ENCODE measurements around the gene LMTK2.

LMTK2 gene

DNA sequence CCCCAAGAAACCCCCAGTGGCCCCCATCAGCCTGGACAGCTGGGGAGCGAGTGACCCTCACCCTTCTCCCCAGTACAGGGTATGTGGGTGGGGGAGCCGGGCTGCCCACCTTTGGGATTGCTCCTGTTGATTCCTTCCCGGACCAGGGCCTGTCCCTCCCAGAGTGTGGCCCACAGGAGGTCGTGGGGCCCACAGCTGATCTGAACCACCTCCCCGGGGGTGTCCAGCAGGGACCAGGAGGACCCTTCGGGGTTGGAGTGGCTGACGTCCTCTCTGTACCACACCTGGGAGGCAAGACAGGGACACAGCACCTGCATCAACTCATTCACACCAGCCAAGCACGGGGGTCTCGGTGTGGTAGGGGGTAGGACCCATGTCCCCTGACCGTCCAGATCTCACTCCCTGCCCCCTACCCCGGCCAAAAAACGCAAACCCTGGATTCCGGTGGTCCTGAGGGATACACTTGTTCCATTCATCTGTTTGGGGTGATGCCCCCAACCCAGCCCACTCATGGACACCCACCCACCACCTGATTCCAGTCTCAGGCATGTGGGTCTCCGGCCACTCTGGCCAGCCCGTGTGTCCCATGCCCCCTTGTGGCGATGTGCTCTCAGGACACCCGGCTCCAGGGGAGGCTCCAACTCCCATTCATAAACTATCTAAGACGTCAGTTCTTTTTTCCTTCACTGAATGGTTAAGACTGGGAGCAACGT is 134.5 kb downstream of the LMTK2 start:
- peak in 1 of 2 experiments; percentile 20 for DNase-seq

DNA sequence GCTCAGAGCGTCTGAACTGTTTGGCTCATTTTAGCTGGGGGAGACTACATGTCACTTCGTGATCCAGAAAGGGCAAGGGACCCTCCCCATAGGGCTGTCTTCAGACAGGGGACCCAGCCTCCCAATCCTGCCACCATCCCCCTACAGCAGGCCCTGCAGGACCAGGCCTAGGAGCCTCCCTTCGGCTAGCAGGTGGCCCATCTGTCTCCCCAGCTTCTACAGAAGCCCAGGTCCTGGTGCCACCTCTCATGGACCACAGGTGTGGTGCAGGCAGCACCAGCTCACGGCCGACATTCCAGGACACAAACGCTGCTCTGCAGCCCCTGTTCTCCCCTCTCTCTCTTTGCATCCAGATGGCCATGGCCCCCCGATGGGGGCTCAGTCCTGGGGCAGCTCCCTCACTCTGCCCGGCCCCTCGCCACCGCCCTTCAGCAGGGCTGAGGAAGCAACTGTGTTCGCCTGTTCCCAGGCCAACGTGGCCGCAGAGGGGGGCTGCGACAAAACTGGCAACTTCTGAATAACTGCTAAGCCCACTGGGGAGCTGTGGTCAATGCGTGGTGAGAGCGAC is 135.1 kb downstream of the LMTK2 start:
- DNase-seq, result no peak

DNA sequence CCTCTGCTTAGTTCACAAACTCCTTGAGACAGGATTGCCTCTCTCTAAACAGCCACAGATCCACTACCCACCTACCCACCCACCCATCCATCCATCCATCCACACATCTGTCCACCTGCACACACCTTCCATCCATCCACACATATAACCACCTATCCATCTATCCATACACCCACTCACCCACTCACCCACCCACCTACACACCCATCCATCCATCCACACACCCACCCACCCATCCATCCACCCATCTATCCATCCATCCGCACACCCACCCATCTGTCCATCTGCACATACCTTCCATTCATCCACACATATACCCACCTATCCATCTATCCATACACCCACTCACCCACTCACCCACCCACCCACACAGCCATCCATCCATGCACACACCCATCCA is 135.7 kb downstream of the LMTK2 start:
- no peak for DNase-seq

DNA sequence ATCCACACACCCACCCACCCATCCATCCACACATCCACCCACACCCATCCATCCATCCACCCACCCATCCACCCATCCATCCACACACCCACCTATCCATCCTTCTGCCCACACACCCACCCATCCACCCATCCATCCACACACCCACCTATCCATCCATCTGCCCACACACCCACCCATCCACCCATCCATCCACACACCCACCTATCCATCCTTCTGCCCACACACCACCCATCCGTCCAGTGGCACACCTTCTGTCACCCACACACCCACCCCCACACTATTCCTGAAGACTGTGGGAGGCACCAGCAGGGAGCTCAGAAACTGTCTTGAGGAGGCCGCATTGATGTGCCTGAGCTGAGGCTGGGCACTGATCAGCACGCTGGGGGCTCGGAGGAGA is 136.3 kb downstream of the LMTK2 start:
- no peak for DNase-seq

DNA sequence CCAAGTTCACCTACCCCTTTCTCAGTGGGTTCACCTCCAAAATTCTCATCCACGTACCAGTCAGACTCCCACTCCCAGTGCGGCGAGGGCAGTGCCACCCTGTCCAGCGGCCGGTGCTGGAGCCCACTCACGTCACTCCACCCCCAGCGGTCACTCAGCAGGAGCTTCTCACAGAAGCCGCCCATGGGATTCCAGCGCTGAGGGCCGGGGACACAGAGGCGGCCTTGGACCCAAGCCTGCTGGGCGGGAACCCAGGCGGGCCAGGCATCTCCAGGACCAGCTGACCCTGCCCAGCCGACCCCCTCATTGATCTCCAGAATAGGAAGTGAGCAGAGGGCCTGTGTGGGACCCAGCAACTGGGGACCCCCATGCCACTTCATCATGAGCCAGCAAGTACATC is 138.2 kb downstream of the LMTK2 start:
- no peak for DNase-seq

DNA sequence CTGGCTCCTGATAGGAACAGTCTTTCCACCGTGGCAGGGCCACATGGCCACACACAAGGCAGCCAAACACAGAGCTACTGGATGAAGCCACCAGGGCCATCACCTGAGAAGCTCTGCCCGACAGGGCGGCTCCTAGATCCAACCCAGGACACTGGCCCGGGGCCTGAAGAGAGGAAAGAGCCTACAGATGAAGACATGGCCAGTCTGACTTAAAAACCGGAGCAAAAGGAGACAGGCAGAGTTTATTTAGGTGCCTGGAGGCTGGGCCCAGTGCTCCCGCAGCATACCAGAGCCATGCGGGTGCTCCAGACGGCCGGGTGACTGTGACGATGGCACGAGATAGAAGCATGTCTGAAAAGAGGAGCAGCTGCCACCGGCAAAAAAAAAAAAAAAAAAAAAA is 141.5 kb downstream of the LMTK2 start:
- DNase-seq, result no peak

DNA sequence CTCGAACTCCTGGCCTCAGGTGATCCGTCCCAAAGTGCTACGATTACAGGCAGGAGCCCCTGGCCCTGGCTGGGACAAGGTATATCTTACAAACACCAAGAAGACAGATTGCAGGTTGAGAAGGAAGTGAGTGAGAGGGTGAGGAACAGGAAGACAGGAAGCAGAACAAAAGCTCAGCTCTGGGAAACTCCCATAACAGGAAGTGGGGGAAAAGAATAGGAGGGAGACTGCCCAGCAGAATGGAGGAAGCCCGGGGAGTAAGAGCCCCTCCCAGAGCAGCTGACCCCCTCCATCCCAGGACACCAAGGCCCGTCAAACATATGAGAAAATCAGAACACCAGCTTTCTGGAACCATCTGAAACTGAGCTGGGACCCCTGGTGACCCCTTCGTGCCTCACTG is 142.4 kb downstream of the LMTK2 start:
- DNase-seq, result no peak

DNA sequence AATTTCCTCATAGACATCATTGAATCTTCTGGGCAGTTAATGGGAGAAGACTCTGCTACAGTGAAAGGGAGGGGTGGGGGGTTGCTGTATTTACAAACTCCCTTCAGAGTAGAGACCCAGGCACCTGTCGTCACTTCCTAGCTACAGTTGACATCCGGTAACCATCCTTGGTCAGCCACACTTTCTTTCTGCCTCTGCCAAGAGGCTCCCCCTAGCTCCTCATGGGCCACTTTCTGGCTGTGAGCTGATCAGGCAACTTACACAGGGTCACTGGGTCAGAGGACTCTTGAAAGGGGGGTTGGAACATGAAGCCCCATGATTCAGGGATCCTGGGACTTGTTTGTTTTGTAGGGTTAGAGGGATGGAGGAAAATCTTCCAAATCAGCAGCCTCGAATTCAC is 144.1 kb downstream of the LMTK2 start:
- DNase-seq, result no peak

DNA sequence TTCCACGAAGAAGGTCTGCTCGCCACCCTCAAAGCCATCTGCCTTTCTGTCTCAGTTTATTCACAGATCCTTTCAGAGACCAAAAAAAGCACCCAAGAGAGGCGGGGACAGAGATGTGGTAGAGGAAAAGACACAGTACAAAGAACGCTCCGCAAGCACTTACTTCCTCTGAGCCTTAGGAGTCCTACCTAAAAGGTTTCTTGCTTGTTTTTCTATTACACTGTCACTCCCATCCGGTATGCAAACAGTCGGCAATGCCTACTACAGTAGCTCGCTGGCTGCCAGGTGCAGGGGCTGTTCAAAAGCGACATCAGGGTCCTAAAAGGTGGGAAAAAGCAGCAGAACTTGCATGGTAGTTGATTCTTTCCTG is 144.6 kb downstream of the LMTK2 start:
- no peak for DNase-seq

DNA sequence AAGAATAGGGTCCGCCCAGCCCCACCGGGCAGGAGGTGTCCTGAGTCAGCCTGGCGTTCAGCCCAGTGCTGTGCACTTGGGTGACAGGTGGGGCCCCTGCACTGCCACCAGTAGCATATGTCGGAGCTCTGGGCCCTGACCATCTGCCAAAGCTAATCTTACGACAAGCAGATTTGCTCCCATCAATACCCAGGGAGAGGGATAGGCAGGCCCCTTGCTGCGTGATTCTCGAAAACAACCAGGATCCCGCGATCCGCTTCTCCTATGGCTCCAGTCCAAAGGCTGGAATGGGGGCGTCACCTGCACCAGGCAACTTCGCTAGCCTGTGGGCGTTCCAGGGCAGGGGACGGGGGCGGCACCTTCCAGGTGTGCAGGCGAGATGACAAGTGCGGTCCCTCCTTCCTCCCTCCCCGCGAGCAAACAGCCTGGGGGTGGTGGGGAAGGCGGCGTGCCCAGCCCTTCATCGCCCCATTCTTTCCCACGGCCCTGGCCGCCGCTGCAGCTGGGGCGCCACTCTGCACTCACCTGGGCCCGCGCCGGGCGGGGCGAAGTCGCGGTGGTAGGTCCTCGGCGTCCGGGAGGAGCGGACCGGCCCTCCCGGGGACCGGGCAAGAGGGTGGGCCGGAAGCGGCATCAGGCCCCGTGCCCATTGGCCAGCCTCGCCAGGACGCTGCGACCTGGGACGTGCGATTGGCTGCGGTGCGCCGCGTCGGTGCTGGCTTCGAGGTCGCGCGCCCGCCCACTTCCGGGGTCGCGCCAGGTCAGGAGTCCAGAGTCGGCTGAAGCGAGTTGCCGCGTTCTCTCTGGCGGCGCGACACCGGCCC is 145.2 kb downstream of the LMTK2 start, which contains the start of gene TECPR1:
Gene TECPR1, minus strand, starts transcription at position 632 of the 824 bp plus-strand sequence. CDS start 6,086 bp downstream, outside the sequence.
- peak; percentile 77 to 84 for DNase-seq

DNA sequence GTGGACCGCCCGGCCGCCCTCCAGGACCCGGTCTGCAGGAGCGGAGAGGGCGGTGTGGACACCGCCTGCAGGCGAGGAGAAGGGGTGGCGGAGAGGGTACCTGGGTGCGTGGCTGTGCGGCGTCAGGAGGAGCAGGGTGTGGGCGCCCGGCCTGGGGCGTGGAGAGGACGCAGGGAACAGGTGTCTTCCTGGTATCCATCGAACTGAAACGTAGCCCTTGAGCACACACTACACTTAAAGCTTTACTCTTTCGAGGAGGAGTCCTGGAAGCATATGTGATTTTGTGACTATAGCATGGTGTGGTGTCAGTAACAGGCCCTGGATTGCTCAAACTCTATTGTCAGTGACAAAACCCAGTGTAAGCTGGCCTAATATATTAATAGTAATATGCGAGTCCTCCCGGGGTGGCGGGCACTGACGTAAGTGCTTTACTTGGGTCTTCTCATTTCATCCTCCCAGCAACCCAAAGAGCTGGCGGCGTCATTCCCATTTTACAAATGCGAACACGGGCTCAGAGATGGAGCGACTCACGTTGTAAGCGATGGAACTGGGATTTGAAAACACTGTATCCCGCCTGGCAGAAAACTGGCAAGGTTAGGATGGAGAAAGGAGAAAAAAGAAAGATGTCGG is 145.9 kb downstream of the LMTK2 start:
- DNase-seq, result no peak

DNA sequence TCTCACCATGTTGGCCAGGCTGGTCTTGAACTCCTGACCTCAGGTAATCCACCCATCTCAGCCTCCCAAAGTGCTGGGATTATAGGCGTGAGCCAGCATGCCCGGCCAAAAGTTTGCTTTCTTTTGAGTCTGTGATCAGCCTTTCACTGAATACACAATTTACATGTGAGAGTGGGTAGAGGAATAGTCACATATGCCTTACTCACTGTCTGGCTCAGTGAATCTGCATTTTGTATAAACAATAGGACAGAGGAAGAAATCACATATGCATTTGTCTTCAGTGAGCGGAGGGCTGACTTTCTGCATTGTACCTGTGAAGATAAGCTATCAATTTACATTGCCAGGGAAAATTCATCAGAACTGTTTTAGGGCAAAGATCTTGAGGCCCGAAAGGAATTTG is 147.9 kb downstream of the LMTK2 start:
- DNase-seq, result no peak

DNA sequence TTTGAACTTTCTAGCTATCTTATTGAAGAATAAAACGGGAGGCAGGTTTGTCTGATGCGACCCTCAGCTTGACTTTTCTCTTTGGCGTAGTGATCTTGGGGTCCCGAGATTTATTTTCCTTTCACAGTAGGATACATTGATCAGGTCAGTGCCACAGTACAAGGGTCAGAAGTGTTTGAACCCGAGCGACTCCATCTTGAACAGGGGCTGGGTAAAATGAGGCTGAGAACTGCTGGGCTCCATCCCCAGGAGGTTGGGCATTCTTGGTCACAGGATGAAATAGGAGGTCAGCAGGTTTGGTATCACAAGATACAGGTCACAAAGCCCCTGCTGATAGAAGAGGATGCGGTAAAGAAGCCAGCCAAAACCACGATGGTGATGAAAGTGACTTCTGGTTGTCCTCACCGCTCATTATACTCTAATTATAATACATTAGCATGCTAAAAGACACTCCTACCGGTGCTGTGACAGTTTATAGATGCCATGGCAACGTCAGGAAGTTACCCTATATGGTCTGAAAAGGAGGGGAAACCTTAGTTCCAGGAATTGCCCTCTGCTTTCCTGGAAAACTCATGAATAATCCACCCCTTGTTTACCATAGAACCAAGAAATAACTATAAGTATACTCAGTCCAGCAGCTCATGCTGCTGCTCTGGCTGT is 148.4 kb downstream of the LMTK2 start:
- DNase-seq, result no peak

DNA sequence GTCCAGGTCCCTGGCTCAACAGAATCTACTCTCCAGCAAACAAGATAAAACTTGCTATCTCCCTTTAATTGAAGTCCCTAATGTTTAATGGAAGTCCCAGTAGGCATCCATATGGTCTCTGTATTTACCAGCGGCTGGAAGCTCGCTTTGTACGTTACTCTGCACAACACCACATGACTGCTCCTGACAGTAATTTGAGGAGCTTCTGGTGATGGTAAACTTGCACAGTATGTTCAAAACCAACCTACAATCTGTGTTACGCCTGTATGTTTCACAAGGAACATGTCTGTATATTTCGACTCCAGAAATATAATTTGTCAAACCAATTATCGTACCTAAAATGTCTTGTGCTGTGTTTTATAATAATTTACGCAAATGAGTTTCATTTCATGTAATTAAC is 149.8 kb downstream of the LMTK2 start:
- no peak for DNase-seq

DNA sequence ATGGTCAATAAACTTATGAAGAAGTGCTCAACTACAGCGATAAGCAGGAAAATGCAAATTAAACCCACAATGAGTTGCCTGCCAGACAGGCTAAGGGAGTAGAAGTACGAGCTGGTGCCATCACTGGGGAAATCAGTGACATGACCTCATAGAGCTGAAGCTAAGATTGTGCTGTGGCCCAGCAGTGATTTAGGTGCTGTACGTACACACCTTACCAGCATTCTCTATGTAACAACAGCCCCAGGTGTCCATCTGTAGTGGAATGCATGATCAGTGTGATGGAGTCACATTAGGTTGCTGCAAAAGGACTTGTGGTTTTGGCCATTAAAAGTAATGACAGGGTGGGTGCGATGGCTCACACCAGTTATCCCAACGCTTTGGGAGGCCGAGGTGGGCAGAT is 151.0 kb downstream of the LMTK2 start:
- DNase-seq, result no peak

Measured in SW 1271 (cell line).